Neutrophil (primary cell): ENCODE measurements around the gene TRIM59.

Experiments
- H3K27ac ChIP-seq: fragments of 200-600 bp; sonication (generic); 2 replicates; pipeline ENCODE4 v1.5.1; 2016; ENCODE audit warnings: mild to moderate bottlenecking, moderate library complexity
- H3K27me3 ChIP-seq: fragments of 200-600 bp; sonication (generic); 2 replicates; pipeline ENCODE4 v1.6.0; 2016; ENCODE audit warnings: mild to moderate bottlenecking
- H3K36me3 ChIP-seq: fragments of 200-600 bp; sonication (generic); 2 replicates; pipeline ENCODE4 v1.5.1; 2017
- H3K4me1 ChIP-seq, 2 experiments: fragments of 200-600 bp in 1 of 2; sonication (generic) in 1 of 2; 1 replicate in 1 of 2; 2 replicates in 1 of 2; pipeline versions ENCODE4 v1.5.1 to v1.6.1; 2013 to 2016; ENCODE audit warnings: low read depth in 1 of 2, low read length in 1 of 2, mild to moderate bottlenecking in 1 of 2, moderate library complexity in 1 of 2; ENCODE audit not compliant: control insufficient read depth in 1 of 2, insufficient read depth in 1 of 2
- H3K4me3 ChIP-seq, 2 experiments: fragments of 200-600 bp in 1 of 2; sonication (generic) in 1 of 2; 1 replicate in 1 of 2; 2 replicates in 1 of 2; pipeline ENCODE4 v1.5.1; 2013 to 2016; ENCODE audit warnings: low read depth in 1 of 2, low read length in 1 of 2, mild to moderate bottlenecking in 1 of 2, moderate library complexity in 1 of 2
- H3K9me3 ChIP-seq: fragments of 200-600 bp; sonication (generic); 2 replicates; pipeline ENCODE4 v1.5.1; 2016
- CTCF ChIP-seq: fragments of 200-600 bp; sonication (generic); IDR thresholded peaks from 2 replicates; pipeline ENCODE4 v1.5.1; 2016; ENCODE audit warnings: antibody characterized with exemption

Gene TRIM59

GRCh38 chr3:160447544-160447943, 2.0 kb downstream of the TRIM59 start:
- Histone ChIP-seq H3K36me3 (no peaks in the 10 kb centered on the region), H3K27me3 (no peaks in the 10 kb centered on the region), H3K9me3 (no peaks in the 10 kb centered on the region), H3K4me3 (no peak overlapping the region), H3K27ac (no peak overlapping the region), H3K4me1 (peaks cover 13 to 16% of the 10 kb centered on the region in 2 experiments)
- TF ChIP-seq CTCF = no peak

- Histone ChIP-seq H3K27ac (no peak overlapping the region), H3K36me3 (no peaks in the 10 kb centered on the region), H3K27me3 (no peaks in the 10 kb centered on the region), H3K4me1 (peaks cover 13 to 16% of the 10 kb centered on the region in 2 experiments), H3K9me3 (no peaks in the 10 kb centered on the region), H3K4me3 (no peak overlapping the region)
- no peak for TF ChIP-seq CTCF
Measured at GRCh38 chr3:160446522-160447056, 3.0 kb downstream of the TRIM59 start.

GRCh38 chr3:160445854-160446253, 3.7 kb downstream of the TRIM59 start:
- H3K4me1 ChIP-seq = peaks cover 13 to 16% of the 10 kb centered on the region in 2 experiments
- no peaks in the 10 kb centered on the region for H3K36me3 ChIP-seq
- no peak overlapping the region for H3K4me3 ChIP-seq
- no peaks in the 10 kb centered on the region for H3K9me3 ChIP-seq
- H3K27me3 ChIP-seq = no peaks in the 10 kb centered on the region
- TF ChIP-seq CTCF = no peak
- H3K27ac ChIP-seq = no peak overlapping the region

- peaks cover 7% of the 10 kb centered on the region in 2 experiments for H3K4me1 ChIP-seq
- H3K27me3 ChIP-seq = no peaks in the 10 kb centered on the region
- no peak for TF ChIP-seq CTCF
- no peak overlapping the region for H3K4me3 ChIP-seq
- H3K27ac ChIP-seq = no peak overlapping the region
- H3K9me3 ChIP-seq = no peaks in the 10 kb centered on the region
- no peaks in the 10 kb centered on the region for H3K36me3 ChIP-seq
Measured at GRCh38 chr3:160444411-160444810, 5.2 kb downstream of the TRIM59 start.

GRCh38 chr3:160440687-160441086, 8.9 kb downstream of the TRIM59 start:
- Histone ChIP-seq H3K27ac (no peak overlapping the region), H3K9me3 (no peaks in the 10 kb centered on the region), H3K36me3 (peaks cover 16% of the 10 kb centered on the region), H3K4me3 (no peak overlapping the region), H3K4me1 (no peaks in the 10 kb centered on the region), H3K27me3 (no peaks in the 10 kb centered on the region)
- no peak for TF ChIP-seq CTCF

- no peak overlapping the region for H3K27ac ChIP-seq
- TF ChIP-seq CTCF = no peak
Measured at GRCh38 chr3:160437083-160437455, 12.5 kb downstream of the TRIM59 start.

More at GRCh38 chr3:160437083-160437455, 12.5 kb downstream of the TRIM59 start:
- Histone ChIP-seq H3K9me3 (no peaks in the 10 kb centered on the region), H3K27me3 (no peaks in the 10 kb centered on the region), H3K4me1 (no peaks in the 10 kb centered on the region), H3K4me3 (no peak overlapping the region), H3K36me3 (peaks cover 51% of the 10 kb centered on the region)
